ENCODE results near the gene PIM3. TPM values are rescaled to one million over a fixed set of nuclear protein-coding genes. Genes with fewer than 3 reads are reported as not detected.

Gene PIM3
- total RNA-seq, 2 experiments from 2014 or later: 224 to 230 TPM

DNA sequence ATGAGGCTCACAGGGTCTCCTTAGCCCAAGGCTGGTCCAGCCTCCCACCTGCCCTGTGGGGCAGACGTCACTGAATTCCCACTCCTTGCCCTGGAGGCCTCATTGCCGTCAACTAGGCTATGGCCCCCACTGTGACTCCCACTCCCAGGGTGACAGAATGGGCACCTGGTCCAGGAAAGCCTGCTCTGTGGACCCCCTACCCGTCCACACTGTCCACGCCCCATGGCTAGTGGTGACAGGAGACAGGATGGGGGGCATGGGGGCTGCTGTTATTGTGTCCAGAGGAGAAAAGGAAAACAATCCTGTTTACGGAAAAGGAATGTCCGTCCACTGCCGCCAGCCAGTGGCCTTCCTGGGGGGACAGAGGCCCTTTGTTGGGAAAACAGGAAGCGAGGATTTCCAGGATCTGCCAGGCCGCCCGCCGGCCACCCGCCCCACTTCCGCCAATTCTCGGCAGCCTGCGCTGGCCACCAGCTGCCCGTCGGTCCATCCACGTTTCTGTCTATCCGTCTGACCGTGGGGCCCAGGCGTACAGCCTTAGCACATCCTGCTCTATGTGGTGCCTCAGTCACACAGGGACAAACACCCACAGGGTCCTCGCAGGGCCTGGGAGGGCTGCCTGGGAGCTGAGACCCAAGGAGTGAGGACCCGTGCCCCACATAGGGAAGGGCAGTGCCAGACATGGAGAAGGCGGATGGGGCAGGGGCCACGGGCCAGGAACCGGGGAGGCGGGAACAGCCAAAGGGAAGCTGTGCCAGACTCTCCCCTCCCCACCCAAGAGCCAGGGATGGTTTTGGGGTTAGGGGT lies 22.6 kb upstream of the PIM3 start:
- TF ChIP-seq, protein P1, sequence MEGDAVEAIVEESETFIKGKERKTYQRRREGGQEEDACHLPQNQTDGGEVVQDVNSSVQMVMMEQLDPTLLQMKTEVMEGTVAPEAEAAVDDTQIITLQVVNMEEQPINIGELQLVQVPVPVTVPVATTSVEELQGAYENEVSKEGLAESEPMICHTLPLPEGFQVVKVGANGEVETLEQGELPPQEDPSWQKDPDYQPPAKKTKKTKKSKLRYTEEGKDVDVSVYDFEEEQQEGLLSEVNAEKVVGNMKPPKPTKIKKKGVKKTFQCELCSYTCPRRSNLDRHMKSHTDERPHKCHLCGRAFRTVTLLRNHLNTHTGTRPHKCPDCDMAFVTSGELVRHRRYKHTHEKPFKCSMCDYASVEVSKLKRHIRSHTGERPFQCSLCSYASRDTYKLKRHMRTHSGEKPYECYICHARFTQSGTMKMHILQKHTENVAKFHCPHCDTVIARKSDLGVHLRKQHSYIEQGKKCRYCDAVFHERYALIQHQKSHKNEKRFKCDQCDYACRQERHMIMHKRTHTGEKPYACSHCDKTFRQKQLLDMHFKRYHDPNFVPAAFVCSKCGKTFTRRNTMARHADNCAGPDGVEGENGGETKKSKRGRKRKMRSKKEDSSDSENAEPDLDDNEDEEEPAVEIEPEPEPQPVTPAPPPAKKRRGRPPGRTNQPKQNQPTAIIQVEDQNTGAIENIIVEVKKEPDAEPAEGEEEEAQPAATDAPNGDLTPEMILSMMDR (IDR thresholded peaks at IDR 0.05): no peak
- no peak for ATAC-seq (ENCODE audit: poor library complexity)

DNA sequence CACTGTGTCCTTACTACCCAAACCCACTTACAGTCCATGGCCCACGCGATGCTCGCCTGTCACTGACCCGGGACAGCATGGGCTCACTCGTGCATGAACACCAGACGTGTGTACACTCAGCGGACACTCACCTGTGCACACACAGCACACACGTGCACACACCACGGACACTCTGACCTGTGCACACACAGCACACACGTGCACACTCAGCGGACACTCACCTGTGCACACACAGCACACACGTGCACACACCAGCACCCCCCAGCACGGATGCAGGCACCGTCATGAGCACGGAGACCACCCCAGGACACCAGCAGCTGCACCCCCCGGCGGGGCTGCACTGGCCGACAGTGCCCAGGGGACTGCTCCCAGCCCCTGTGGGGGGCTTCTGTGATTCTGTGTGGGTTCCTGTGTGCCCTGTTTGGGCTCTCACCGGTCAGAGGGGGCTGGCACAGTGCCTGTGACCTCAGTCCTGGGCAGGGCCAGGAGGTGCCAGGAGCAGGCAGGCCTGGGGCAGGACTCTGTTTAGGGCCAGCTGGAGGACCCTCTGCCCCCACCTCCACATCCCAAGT lies 21.9 kb upstream of the PIM3 start:
- POLR2A ChIA-PET: interaction anchor here (1.2 kb wide), 1 partner anchor 12 kb away, joined by 4 read pairs; no protein-coding TSS in a partner anchor
- ATAC-seq (ENCODE audit: poor library complexity): no peak
- intact Hi-C loops (cut with DNase I, micrococcal nuclease): loop anchor here (5.0 to 10.0 kb wide), 2 partner anchors 254 to 256 kb away; no protein-coding TSS in a partner anchor

More for the DNA sequence above, 22.6 kb upstream of the PIM3 start:
- Histone ChIP-seq H3K9me3 (ENCODE audit: control insufficient read depth in 1 of 2, insufficient read depth in 1 of 2, low read length in 2 of 2) (peaks cover 0 to 10% of the 10 kb centered on the region in 2 experiments), H3K4me3 (ENCODE audit: low read length) (no peak overlapping the region), H3K27me3 (ENCODE audit: control insufficient read depth in 1 of 2, insufficient read depth in 2 of 2, low read length in 2 of 2) (no peaks in the 10 kb centered on the region), H3K4me1 (ENCODE audit: insufficient read depth, low read length) (peaks cover 60% of the 10 kb centered on the region), H3K36me3 (ENCODE audit: insufficient read depth, low read length) (no peaks in the 10 kb centered on the region), H3K27ac (ENCODE audit: low read depth in 1 of 2, low read length in 2 of 2) (peak overlapping the region in 1 of 2 donors; percentile 35)
- peaks cover 5% of the 10 kb centered on the region for H3K4me1 Mint-ChIP-seq (ENCODE audit: low read depth)
- peak overlapping the region; percentile 48 for H3K4me3 Mint-ChIP-seq
- peak overlapping the region; percentile 63 for H3K27ac Mint-ChIP-seq
- ChIA-PET POLR2A (interaction anchor here (1.2 to 3.2 kb wide), 3 partner anchors 13 to 29 kb away, joined by 4 to 92 read pairs (median 32); partner anchors contain the start of gene PIM3), CTCF (no interaction called here)
- no peaks in the 10 kb centered on the region for H3K9me3 Mint-ChIP-seq
- intact Hi-C loops (cut with DNase I, micrococcal nuclease): loop anchor here (2.0 to 10.0 kb wide), 3 partner anchors 33 to 257 kb away; no protein-coding TSS in a partner anchor
- DNase-seq: no peak
- H3K36me3 Mint-ChIP-seq (ENCODE audit: low read depth): no peaks in the 10 kb centered on the region
- no peaks in the 10 kb centered on the region for H3K27me3 Mint-ChIP-seq

More for the DNA sequence above, 21.9 kb upstream of the PIM3 start:
- DNase-seq: no peak
- CTCF ChIA-PET: no interaction called here
- Mint-ChIP-seq H3K36me3 (ENCODE audit: low read depth) (no peaks in the 10 kb centered on the region), H3K4me3 (no peak overlapping the region), H3K9me3 (no peaks in the 10 kb centered on the region), H3K27ac (peak overlapping the region; percentile 63), H3K4me1 (ENCODE audit: low read depth) (no peaks in the 10 kb centered on the region), H3K27me3 (no peaks in the 10 kb centered on the region)
- H3K9me3 ChIP-seq (ENCODE audit: control insufficient read depth in 1 of 2, insufficient read depth in 1 of 2, low read length in 2 of 2): peaks cover 0 to 5% of the 10 kb centered on the region in 2 experiments
- no peak overlapping the region for H3K4me3 ChIP-seq (ENCODE audit: low read length)
- peaks cover 57% of the 10 kb centered on the region for H3K4me1 ChIP-seq (ENCODE audit: insufficient read depth, low read length)
- H3K36me3 ChIP-seq (ENCODE audit: insufficient read depth, low read length): no peaks in the 10 kb centered on the region
- TF ChIP-seq, protein P1 (IDR thresholded peaks at IDR 0.05): no peak
- H3K27me3 ChIP-seq (ENCODE audit: control insufficient read depth in 1 of 2, insufficient read depth in 2 of 2, low read length in 2 of 2): no peaks in the 10 kb centered on the region
- H3K27ac ChIP-seq (ENCODE audit: low read depth in 1 of 2, low read length in 2 of 2): no peak overlapping the region
